Measurements from ENCODE around the gene ZMYM4. TPM values are rescaled to one million over a fixed set of nuclear protein-coding genes. Genes with fewer than 3 reads are reported as not detected.

Gene ZMYM4
- 64.8 TPM for total RNA-seq (ENCODE audit: unreplicated experiment)
- long read RNA-seq, partial matches to known transcripts: 0 of 5 reads
- long read RNA-seq, other reads (novel, unspliced or antisense): 4 of 5 reads

DNA sequence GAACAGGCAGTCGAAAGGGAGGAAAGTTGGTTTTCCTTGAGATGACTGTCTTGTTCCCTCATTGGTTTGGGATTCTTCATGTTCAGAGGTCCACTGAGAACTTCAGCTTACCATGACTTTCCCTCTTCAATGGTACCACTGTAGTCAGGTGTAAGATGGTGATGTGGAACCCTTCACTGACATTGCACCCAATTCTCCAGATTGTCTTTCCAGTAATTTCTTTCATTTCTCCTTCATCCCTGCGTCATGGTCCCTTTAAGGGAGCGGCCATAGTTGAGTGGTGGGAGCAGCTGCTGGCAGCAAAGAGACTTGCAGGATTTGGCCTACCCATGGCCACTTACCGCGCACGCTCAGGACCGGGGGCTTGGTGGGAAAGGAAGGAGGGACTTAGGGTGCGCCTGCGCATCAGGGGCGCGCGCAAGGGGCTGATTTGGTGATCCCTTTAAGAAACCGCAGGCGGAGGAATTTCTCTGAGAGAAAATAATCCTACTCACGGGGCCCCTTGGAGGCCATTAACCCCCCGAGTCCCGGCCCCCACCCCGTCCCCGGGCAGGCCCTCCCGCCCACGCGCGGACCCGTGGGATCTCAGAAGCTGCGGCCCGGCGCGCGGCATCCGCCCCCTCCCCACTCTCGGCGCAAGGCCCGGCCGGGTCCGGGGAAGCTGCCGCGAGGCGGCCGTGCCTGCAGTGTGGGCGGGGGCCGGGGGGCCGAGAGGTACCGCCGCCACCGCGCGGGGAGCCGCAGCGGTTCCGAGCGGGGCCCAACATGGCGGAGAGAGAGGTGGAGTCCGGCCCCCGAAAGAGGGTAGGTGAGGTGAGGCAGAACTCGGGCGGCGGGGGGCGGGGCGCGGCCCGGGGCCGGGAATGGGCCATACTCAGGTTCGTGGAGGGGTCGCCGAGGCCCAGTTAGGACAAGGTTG, at the start of gene ZMYM4:
TSS of gene ZMYM4 (plus strand) at position 428 of the 919 bp plus-strand sequence. CDS start at position 766, 338 bp downstream.
- peaks cover 6% of the 10 kb centered on the region for H3K4me1 Mint-ChIP-seq (ENCODE audit: low read depth, unreplicated experiment)

DNA sequence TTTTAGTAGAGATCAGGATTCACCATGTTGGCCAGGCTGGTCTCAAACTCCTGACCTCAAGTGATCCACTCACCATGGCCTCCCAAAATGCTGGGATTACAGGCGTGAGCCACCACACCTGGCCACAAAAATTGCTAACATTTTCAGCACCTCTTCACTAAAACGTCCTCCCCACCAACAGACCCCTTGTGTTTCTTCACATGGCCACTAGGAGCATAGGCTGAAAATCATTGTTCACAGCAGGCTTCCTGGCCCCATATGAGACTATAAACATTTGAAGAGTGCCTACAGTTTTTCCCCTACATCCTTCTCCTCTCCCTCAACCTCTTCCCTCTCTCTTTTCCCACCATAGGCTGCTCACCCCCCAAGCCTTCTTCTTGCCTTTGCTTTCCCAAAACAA, 47.5 kb upstream of the ZMYM4 start:
- H3K4me3 Mint-ChIP-seq (ENCODE audit: unreplicated experiment): no peak overlapping the region
- peaks cover 10% of the 10 kb centered on the region for H3K4me1 Mint-ChIP-seq (ENCODE audit: low read depth, unreplicated experiment)
- peaks cover 2% of the 10 kb centered on the region for H3K9me3 Mint-ChIP-seq (ENCODE audit: unreplicated experiment)
- no peak overlapping the region for H3K27ac Mint-ChIP-seq (ENCODE audit: unreplicated experiment)
- no peaks in the 10 kb centered on the region for H3K36me3 Mint-ChIP-seq (ENCODE audit: unreplicated experiment)
- no peak for DNase-seq
- H3K27me3 Mint-ChIP-seq (ENCODE audit: unreplicated experiment): peaks cover 2% of the 10 kb centered on the region
- TF ChIP-seq, protein P1, sequence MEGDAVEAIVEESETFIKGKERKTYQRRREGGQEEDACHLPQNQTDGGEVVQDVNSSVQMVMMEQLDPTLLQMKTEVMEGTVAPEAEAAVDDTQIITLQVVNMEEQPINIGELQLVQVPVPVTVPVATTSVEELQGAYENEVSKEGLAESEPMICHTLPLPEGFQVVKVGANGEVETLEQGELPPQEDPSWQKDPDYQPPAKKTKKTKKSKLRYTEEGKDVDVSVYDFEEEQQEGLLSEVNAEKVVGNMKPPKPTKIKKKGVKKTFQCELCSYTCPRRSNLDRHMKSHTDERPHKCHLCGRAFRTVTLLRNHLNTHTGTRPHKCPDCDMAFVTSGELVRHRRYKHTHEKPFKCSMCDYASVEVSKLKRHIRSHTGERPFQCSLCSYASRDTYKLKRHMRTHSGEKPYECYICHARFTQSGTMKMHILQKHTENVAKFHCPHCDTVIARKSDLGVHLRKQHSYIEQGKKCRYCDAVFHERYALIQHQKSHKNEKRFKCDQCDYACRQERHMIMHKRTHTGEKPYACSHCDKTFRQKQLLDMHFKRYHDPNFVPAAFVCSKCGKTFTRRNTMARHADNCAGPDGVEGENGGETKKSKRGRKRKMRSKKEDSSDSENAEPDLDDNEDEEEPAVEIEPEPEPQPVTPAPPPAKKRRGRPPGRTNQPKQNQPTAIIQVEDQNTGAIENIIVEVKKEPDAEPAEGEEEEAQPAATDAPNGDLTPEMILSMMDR (IDR thresholded peaks at IDR 0.05; ENCODE audit: partially characterized antibody, unreplicated experiment): peak; percentile 72

More for the DNA sequence above, at the start of gene ZMYM4:
- Mint-ChIP-seq H3K36me3 (ENCODE audit: unreplicated experiment) (no peaks in the 10 kb centered on the region), H3K27me3 (ENCODE audit: unreplicated experiment) (no peaks in the 10 kb centered on the region), H3K9me3 (ENCODE audit: unreplicated experiment) (peaks cover 4% of the 10 kb centered on the region), H3K27ac (ENCODE audit: unreplicated experiment) (peak within 1 kb of the TSS; percentile 76), H3K4me3 (ENCODE audit: unreplicated experiment) (peak within 1 kb of the TSS; percentile 88)
- peak; percentile 95 for DNase-seq
- TF ChIP-seq, protein P1 (IDR thresholded peaks at IDR 0.05; ENCODE audit: partially characterized antibody, unreplicated experiment): no peak

DNA sequence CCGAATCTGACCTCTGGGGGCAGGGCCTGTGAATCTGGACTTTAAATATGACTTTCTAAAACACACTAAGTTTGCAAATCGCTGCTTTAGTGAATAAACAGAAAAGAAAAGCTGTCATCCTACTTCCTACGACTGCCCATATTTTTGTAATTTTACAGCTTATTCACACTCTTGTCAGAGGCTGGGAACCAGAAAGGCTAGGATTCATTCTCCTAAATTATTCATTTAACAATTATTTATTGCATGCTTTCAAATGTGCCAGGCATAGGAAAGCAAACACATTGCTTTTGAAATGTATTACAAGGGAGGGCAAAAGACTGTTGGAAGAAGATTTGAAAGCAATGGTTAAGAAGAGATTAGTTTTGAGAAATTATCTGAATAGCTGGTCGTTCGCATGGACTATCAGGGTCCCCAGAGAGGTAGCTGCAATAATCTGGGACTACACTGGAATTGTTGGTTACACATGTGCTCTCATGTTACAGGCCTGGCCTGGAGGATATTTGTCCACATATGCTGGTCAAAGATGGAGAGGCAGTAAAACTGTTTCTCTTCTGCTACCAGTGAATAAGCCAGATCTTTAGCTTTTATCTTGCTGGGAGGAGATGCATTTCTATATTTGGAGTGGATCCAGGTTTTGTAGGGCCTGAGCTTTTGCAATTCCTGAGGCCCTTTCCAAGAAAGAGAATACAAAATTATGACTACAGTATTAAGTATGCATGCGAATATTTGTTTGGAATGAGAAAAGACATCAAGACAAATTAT, 46.0 kb upstream of the ZMYM4 start:
- DNase-seq: no peak
- TF ChIP-seq, protein P1 (IDR thresholded peaks at IDR 0.05; ENCODE audit: partially characterized antibody, unreplicated experiment): no peak
- Mint-ChIP-seq H3K4me1 (ENCODE audit: low read depth, unreplicated experiment) (peaks cover 10% of the 10 kb centered on the region), H3K27ac (ENCODE audit: unreplicated experiment) (no peak overlapping the region), H3K27me3 (ENCODE audit: unreplicated experiment) (no peaks in the 10 kb centered on the region), H3K36me3 (ENCODE audit: unreplicated experiment) (no peaks in the 10 kb centered on the region), H3K9me3 (ENCODE audit: unreplicated experiment) (peaks cover 2% of the 10 kb centered on the region), H3K4me3 (ENCODE audit: unreplicated experiment) (no peak overlapping the region)

DNA sequence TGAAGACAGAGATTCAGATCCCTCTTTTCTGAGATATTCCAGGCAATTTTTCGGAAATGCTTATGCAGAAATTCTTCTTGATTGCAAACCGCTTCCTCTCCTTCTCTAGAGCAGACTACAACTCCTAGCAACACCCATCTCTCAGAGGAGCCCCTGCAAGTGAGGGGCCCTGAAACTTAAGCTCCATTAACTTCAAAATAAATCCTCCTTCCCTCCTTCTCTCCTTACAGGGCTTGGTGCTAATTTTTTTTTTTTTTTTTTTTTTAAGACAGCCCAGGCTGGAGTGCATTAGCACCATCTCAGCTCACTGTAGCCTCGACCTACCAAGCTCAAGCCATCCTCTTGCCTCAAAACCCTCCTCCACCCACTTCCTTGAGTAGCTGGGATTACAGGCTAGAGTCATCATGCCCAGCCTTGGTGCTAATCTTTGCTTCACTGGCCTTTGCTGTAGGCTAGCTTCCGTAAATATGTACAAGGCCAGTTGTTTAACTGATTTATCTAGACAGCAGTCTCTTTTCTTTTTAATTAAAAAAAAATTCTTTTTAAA, 45.4 kb upstream of the ZMYM4 start:
- Mint-ChIP-seq H3K36me3 (ENCODE audit: unreplicated experiment) (no peaks in the 10 kb centered on the region), H3K27me3 (ENCODE audit: unreplicated experiment) (no peaks in the 10 kb centered on the region), H3K4me1 (ENCODE audit: low read depth, unreplicated experiment) (peaks cover 10% of the 10 kb centered on the region), H3K4me3 (ENCODE audit: unreplicated experiment) (no peak overlapping the region), H3K9me3 (ENCODE audit: unreplicated experiment) (peaks cover 2% of the 10 kb centered on the region), H3K27ac (ENCODE audit: unreplicated experiment) (no peak overlapping the region)
- TF ChIP-seq, protein P1 (IDR thresholded peaks at IDR 0.05; ENCODE audit: partially characterized antibody, unreplicated experiment): no peak
- no peak for DNase-seq
